IPS-15b (cell line): Measurements from ENCODE around the gene SHISA5.

ENCODE experiments used
- H3K27me3 ChIP-seq: one replicate; pipeline ENCODE4 v1.6.1; 2013; ENCODE audit warnings: low read length; ENCODE audit not compliant: control insufficient read depth, insufficient read depth
- H3K36me3 ChIP-seq: one replicate; pipeline ENCODE4 v1.6.1; 2013; ENCODE audit warnings: low read length; ENCODE audit not compliant: control insufficient read depth, insufficient read depth
- H3K4me1 ChIP-seq: one replicate; pipeline ENCODE4 v1.6.1; 2013; ENCODE audit warnings: mild to moderate bottlenecking, low read length; ENCODE audit not compliant: control insufficient read depth, insufficient read depth
- H3K4me3 ChIP-seq: one replicate; pipeline ENCODE4 v1.5.1; 2013; ENCODE audit warnings: low read depth, low read length
- H3K9ac ChIP-seq: one replicate; pipeline ENCODE4 v1.6.1; 2013; ENCODE audit warnings: low read depth, mild to moderate bottlenecking, low read length
- H3K9me3 ChIP-seq: one replicate; pipeline ENCODE4 v1.6.1; 2013; ENCODE audit warnings: mild to moderate bottlenecking, low read length; ENCODE audit not compliant: control insufficient read depth, insufficient read depth

The SHISA5 gene

DNA sequence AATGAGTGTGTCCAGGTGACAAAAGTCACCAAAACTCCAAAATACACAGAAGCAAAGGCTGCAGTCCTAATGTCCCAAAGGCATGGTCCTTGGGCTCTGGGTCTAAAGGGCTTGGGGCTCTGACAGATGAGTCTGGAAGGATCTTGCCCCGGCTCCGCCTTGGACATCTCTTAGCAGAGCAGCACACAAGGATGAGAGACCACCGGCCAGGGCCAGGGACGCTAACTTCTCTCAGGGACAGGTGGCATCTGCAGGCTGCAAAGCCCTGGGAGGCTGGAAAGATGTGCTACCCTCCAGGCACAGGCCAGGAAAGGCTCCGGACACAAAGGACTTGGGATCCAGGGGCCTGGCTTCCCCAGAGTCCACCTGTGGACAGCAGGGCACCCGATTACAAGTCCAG lies 14.1 kb upstream of the SHISA5 start:
- H3K4me1 ChIP-seq: no peaks in the 10 kb centered on the region
- H3K4me3 ChIP-seq: no peak overlapping the region
- no peaks in the 10 kb centered on the region for H3K36me3 ChIP-seq
- H3K9me3 ChIP-seq: no peaks in the 10 kb centered on the region
- no peak overlapping the region for H3K9ac ChIP-seq
- H3K27me3 ChIP-seq: no peaks in the 10 kb centered on the region

- H3K4me3 ChIP-seq: no peak overlapping the region
- no peaks in the 10 kb centered on the region for H3K27me3 ChIP-seq
- H3K9ac ChIP-seq: no peak overlapping the region
- H3K4me1 ChIP-seq: no peaks in the 10 kb centered on the region
- no peaks in the 10 kb centered on the region for H3K9me3 ChIP-seq
- H3K36me3 ChIP-seq: no peaks in the 10 kb centered on the region
Measured at GRCh38 chr3:48516571-48516970, 12.6 kb upstream of the SHISA5 start.

DNA sequence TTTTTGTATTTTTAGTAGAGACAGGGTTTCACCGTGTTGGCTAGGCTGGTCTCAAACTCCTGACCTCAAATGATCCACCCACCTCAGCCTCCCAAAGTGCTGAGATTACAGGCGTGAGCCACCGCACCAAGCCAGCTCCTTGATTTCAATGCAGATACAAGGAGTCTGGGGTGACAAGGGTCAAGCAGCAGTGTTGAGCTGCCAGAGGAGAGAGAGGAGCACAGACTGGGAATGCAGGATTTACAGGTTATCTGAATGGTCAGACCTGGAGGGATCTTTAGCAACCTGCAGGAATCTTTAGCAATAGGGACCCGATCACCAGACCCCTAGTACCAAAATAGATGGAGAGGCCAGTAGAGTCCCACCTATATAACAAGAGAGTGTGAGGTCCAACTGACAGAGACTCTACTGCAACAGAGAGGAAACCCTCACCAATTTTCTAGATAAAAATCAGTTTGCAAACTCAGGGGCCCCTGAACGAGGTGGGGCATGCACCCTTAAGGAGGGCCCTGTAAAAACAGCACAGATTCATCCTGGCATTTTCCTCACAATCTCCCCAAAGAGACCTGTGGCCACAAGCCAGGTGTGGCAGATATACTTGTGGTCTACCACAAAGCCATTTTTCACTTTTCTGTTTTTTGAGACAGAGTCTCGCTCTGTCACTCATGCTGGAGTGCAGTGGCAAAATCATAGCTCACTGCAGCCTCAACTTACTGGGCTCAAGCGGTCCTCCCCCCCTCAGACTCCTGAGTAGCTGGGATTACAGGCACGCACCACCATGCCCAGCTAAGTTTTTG lies 10.7 kb upstream of the SHISA5 start:
- Histone ChIP-seq H3K36me3 (no peaks in the 10 kb centered on the region), H3K9ac (no peak overlapping the region), H3K4me3 (no peak overlapping the region), H3K4me1 (no peaks in the 10 kb centered on the region), H3K9me3 (no peaks in the 10 kb centered on the region), H3K27me3 (no peaks in the 10 kb centered on the region)

GRCh38 chr3:48511551-48511950 lies 7.6 kb upstream of the SHISA5 start:
- no peaks in the 10 kb centered on the region for H3K36me3 ChIP-seq
- H3K27me3 ChIP-seq: no peaks in the 10 kb centered on the region
- H3K4me1 ChIP-seq: peaks cover 7% of the 10 kb centered on the region
- H3K4me3 ChIP-seq: no peak overlapping the region
- H3K9ac ChIP-seq: no peak overlapping the region
- no peaks in the 10 kb centered on the region for H3K9me3 ChIP-seq

- Histone ChIP-seq H3K36me3 (no peaks in the 10 kb centered on the region), H3K9me3 (no peaks in the 10 kb centered on the region), H3K4me1 (peaks cover 14% of the 10 kb centered on the region), H3K4me3 (no peak overlapping the region), H3K27me3 (no peaks in the 10 kb centered on the region), H3K9ac (peak overlapping the region; percentile 8)
Measured at GRCh38 chr3:48507256-48508061, 3.5 kb upstream of the SHISA5 start.

DNA sequence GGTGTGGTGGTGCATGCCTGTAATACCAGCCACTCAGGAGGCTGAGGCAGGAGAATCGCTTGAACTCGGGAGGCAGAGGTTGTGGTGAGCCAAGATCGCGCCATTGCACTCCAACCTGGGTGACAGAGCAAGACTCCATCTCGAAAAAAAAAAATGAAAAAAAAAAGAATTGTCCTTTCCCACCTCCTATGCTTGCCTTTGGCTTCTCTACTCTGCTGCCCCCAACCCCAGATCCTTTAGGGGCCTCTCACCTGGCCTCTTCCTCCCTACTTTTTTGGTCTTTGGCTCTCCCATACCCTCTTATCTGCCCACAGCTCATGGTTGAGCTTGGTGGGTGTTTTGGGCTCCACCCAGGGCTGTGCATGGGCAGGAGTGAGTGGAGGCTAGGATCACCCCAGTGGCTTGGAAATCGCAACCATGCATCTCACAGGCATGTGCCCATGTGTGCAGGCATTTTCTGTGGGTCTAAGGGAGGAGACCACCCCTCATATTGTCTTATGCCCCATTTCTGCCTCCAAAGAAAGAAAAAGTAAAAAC lies 2.1 kb upstream of the SHISA5 start:
- peaks cover 14% of the 10 kb centered on the region for H3K4me1 ChIP-seq
- no peaks in the 10 kb centered on the region for H3K27me3 ChIP-seq

GRCh38 chr3:48505146-48505545 lies 1.2 kb upstream of the SHISA5 start:
- Histone ChIP-seq H3K27me3 (no peaks in the 10 kb centered on the region), H3K9ac (no peak overlapping the region), H3K36me3 (peaks cover 9% of the 10 kb centered on the region), H3K4me3 (no peak overlapping the region), H3K4me1 (peaks cover 20% of the 10 kb centered on the region), H3K9me3 (no peaks in the 10 kb centered on the region)

More for the DNA sequence above, 2.1 kb upstream of the SHISA5 start:
- Histone ChIP-seq H3K4me3 (no peak overlapping the region), H3K9ac (no peak overlapping the region), H3K9me3 (no peaks in the 10 kb centered on the region), H3K36me3 (peaks cover 4% of the 10 kb centered on the region)

DNA sequence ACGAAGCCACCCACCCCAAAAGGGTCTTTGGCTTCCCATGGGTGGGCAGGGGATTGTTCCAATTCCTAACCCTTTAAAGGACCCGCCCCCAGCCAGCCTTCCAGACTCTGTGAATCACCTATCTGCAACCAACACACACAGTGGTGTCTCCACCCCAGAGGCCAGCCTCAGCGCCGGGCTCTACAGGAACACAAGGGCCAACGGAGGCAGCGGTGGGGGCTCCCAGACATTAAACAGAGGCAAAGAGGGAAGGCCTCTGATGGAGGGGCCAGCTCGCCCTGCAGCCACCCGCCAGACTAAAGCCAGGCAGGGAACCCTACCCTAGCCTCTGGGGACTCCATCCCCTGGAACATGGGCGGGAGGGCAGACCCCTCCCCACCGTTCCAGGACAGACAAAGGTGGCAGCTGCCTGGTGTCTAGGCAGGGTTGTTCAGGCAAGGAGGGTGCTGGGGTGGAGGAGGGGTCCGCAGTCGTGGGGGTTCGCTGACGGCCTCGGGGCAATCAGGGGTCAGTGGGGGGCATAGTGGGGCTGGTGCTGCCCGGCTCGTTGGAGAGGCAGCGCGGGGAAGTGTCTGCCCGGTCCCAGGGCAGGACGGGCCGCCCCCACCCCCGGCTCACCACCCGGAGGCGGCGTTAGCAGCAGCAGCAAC lies 448 bp downstream of the SHISA5 start:
- H3K27me3 ChIP-seq: no peaks in the 10 kb centered on the region
- peak overlapping the region; percentile 51 for H3K9ac ChIP-seq
- H3K4me1 ChIP-seq: peaks cover 17% of the 10 kb centered on the region
- H3K9me3 ChIP-seq: no peaks in the 10 kb centered on the region
- peak overlapping the region; percentile 65 for H3K4me3 ChIP-seq
- peaks cover 10% of the 10 kb centered on the region for H3K36me3 ChIP-seq

GRCh38 chr3:48502728-48503168 lies 1.2 kb downstream of the SHISA5 start:
- peak overlapping the region; percentile 32 for H3K9ac ChIP-seq
- peaks cover 15% of the 10 kb centered on the region for H3K36me3 ChIP-seq
- peak overlapping the region; percentile 65 for H3K4me3 ChIP-seq

DNA sequence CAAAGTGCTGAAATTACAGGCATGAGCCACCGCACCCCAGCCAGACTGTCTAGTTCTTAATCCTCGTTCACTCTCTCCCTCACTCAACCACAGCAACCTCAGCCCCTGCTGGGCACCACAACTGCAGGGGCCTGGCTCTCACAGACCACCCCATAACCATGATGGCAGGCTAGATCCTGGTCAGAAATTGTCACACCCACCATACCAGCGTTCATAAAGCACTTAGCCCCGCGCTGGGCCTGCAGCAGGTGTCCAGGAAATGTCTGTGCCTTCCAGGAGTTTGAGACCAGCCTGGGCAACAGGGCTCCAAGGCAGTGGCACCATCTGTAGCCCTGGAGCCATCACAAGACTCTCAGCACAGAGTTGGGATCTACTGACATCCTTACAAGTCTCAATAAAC lies 1.9 kb downstream of the SHISA5 start:
- Histone ChIP-seq H3K4me3 (no peak overlapping the region), H3K36me3 (peaks cover 15% of the 10 kb centered on the region), H3K9ac (no peak overlapping the region), H3K27me3 (no peaks in the 10 kb centered on the region), H3K9me3 (no peaks in the 10 kb centered on the region), H3K4me1 (peaks cover 13% of the 10 kb centered on the region)

More at GRCh38 chr3:48502728-48503168, 1.2 kb downstream of the SHISA5 start:
- peaks cover 17% of the 10 kb centered on the region for H3K4me1 ChIP-seq
- H3K27me3 ChIP-seq: no peaks in the 10 kb centered on the region
- no peaks in the 10 kb centered on the region for H3K9me3 ChIP-seq

GRCh38 chr3:48501196-48501595 lies 2.8 kb downstream of the SHISA5 start:
- H3K27me3 ChIP-seq: no peaks in the 10 kb centered on the region
- H3K9ac ChIP-seq: no peak overlapping the region
- H3K4me3 ChIP-seq: no peak overlapping the region
- H3K4me1 ChIP-seq: peaks cover 13% of the 10 kb centered on the region
- H3K36me3 ChIP-seq: peaks cover 15% of the 10 kb centered on the region
- H3K9me3 ChIP-seq: no peaks in the 10 kb centered on the region
